H1 (cell line): ENCODE results near the gene CFAP141. TPM values are rescaled to one million over a fixed set of nuclear protein-coding genes. Genes with fewer than 3 reads are reported as not detected.

Experiments
- CTCF ChIA-PET: fragments of 300-600 bp; sonication (Branson Sonifier 250); formaldehyde crosslinking; loops from one replicate; lab custom pipeline; 2021; ENCODE audit not compliant: partially characterized antibody; lab: Charles Lee
- POLR2A ChIA-PET: fragments of 300-600 bp; sonication (Branson Sonifier 250); formaldehyde crosslinking; loops from one replicate; lab custom pipeline; 2021; ENCODE audit warnings: inconsistent platforms; ENCODE audit not compliant: partially characterized antibody; lab: Charles Lee
- DNase-seq, 2 experiments: peaks; one replicate each; pipeline versions ENCODE4 v3.0.0 to v3.0.0-alpha.2; 2010 to 2022; ENCODE audit warnings: low spot score in 2 of 2, low read depth in 1 of 2, mixed read lengths in 1 of 2
- FAIRE-seq: peaks from 2 replicates; lab custom pipeline; 2011; peaks lifted over from hg19 to GRCh38; lab: Jason Lieb, UNC
- H2AFZ ChIP-seq: 2 replicates; pipeline ENCODE4 v1.8.1; 2012; ENCODE audit warnings: low read length, inconsistent platforms
- H2AK5ac ChIP-seq: 2 replicates; pipeline ENCODE4 v1.6.1; 2013; ENCODE audit warnings: low read depth, low read length
- H2BK120ac ChIP-seq: replicated peaks from 2 replicates; pipeline ENCODE3; 2013; ENCODE audit warnings: low read depth, low read length, inconsistent platforms
- H2BK12ac ChIP-seq: 2 replicates; pipeline ENCODE4 v1.6.1; 2013; ENCODE audit warnings: low read depth, low read length
- H2BK15ac ChIP-seq: 2 replicates; pipeline ENCODE4 v1.6.1; 2013; ENCODE audit warnings: low read length
- H2BK20ac ChIP-seq: 2 replicates; pipeline ENCODE4 v1.6.1; 2013; ENCODE audit warnings: low read length
- H2BK5ac ChIP-seq: 2 replicates; pipeline ENCODE4 v1.6.1; 2013; ENCODE audit warnings: low read depth, low read length
- H3K14ac ChIP-seq: 2 replicates; pipeline ENCODE4 v1.6.1; 2013; ENCODE audit warnings: inconsistent platforms; ENCODE audit not compliant: insufficient read length
- H3K18ac ChIP-seq: 2 replicates; pipeline ENCODE4 v1.6.1; 2013; ENCODE audit warnings: low read length; ENCODE audit errors: extremely low read depth
- H3K23ac ChIP-seq: 2 replicates; pipeline ENCODE4 v1.6.1; 2013; ENCODE audit warnings: inconsistent platforms; ENCODE audit not compliant: insufficient read length
- H3K23me2 ChIP-seq: 2 replicates; pipeline ENCODE4 v1.6.1; 2013; ENCODE audit warnings: low read depth, low read length
- H3K27ac ChIP-seq: 2 replicates; pipeline ENCODE4 v1.6.1; 2011; ENCODE audit warnings: low read depth, low read length, inconsistent platforms
- H3K27me3 ChIP-seq, 4 experiments: replicated peaks in 1 of 4; 1 replicate in 1 of 4; 2 replicates in 3 of 4; pipeline versions ENCODE4 v1.6.1 to v1.8.1; 2011 to 2013; ENCODE audit warnings: low read length in 3 of 4, mild to moderate bottlenecking in 3 of 4, inconsistent platforms in 2 of 4, mixed read lengths in 2 of 4, moderate library complexity in 1 of 4; ENCODE audit not compliant: control insufficient read depth in 3 of 4, insufficient read depth in 3 of 4; ENCODE audit errors: extremely low read depth in 1 of 4
- H3K36me3 ChIP-seq, 4 experiments: 2 replicates each; pipeline versions ENCODE4 v1.6.1 to v1.8.1; 2011 to 2013; ENCODE audit warnings: mild to moderate bottlenecking in 4 of 4, low read length in 3 of 4, moderate library complexity in 2 of 4, control low read depth in 1 of 4, inconsistent platforms in 1 of 4; ENCODE audit not compliant: insufficient read depth in 4 of 4, control insufficient read depth in 2 of 4
- H3K4ac ChIP-seq: replicated peaks from 2 replicates; pipeline ENCODE3; 2013; ENCODE audit warnings: low read length, low read depth, mixed read lengths, inconsistent platforms; ENCODE audit not compliant: insufficient read length
- H3K4me1 ChIP-seq, 4 experiments: replicated peaks in 1 of 4; 1 replicate in 1 of 4; 2 replicates in 3 of 4; pipeline versions ENCODE4 v1.6.1 to v1.8.1; 2011 to 2013; ENCODE audit warnings: low read length in 3 of 4, inconsistent platforms in 2 of 4, mixed read lengths in 1 of 4; ENCODE audit not compliant: insufficient read depth in 4 of 4, control insufficient read depth in 3 of 4
- H3K4me2 ChIP-seq, 2 experiments: 2 replicates each; pipeline versions ENCODE4 v1.6.1 to v1.8.1; 2011 to 2013; ENCODE audit warnings: low read depth in 2 of 2, low read length in 2 of 2, control low read depth in 1 of 2, inconsistent platforms in 1 of 2, mild to moderate bottlenecking in 1 of 2; ENCODE audit not compliant: insufficient read depth in 1 of 2
- H3K4me3 ChIP-seq, 4 experiments: fragments of 200-600, 300-600 bp in 1 of 4; sonication (generic), shearing (Covaris generic), sonication (Bioruptor Twin) in 1 of 4; 2 replicates each; pipeline versions ENCODE4 v1.5.1 to v1.8.1; 2011 to 2016; ENCODE audit warnings: low read length in 4 of 4, low read depth in 3 of 4, control low read depth in 2 of 4, inconsistent platforms in 2 of 4, mild to moderate bottlenecking in 2 of 4, mixed read lengths in 1 of 4, moderate library complexity in 1 of 4; ENCODE audit not compliant: insufficient read depth in 2 of 4; ENCODE audit errors: extremely low read depth in 1 of 4
- H3K56ac ChIP-seq: replicated peaks from 2 replicates; pipeline ENCODE3; 2013; ENCODE audit warnings: low read depth, mild to moderate bottlenecking, mixed read lengths, low read length, inconsistent platforms; ENCODE audit not compliant: insufficient read length
- H3K79me1 ChIP-seq: 2 replicates; pipeline ENCODE4 v1.6.1; 2013; ENCODE audit warnings: low read depth, low read length, control low read depth
- H3K79me2 ChIP-seq, 2 experiments: 2 replicates each; pipeline versions ENCODE4 v1.6.1 to v1.8.1; 2012 to 2013; ENCODE audit warnings: low read length in 2 of 2, mild to moderate bottlenecking in 2 of 2, inconsistent platforms in 1 of 2; ENCODE audit not compliant: insufficient read depth in 2 of 2, control insufficient read depth in 1 of 2
- H3K9ac ChIP-seq, 4 experiments: replicated peaks in 1 of 4; 1 replicate in 1 of 4; 2 replicates in 3 of 4; pipeline versions ENCODE4 v1.6.1 to v1.8.1; 2011 to 2013; ENCODE audit warnings: low read depth in 3 of 4, low read length in 3 of 4, control low read depth in 2 of 4, mild to moderate bottlenecking in 2 of 4, moderate library complexity in 2 of 4, inconsistent platforms in 1 of 4; ENCODE audit errors: extremely low read depth in 1 of 4
- H3K9me3 ChIP-seq, 2 experiments: 2 replicates each; pipeline versions ENCODE4 v1.6.1 to v1.8.1; 2012 to 2013; ENCODE audit warnings: mild to moderate bottlenecking in 2 of 2, moderate library complexity in 2 of 2, control low read depth in 1 of 2, inconsistent platforms in 1 of 2, low read depth in 1 of 2, low read length in 1 of 2, mixed read lengths in 1 of 2; ENCODE audit not compliant: insufficient read depth in 2 of 2
- H4K20me1 ChIP-seq, 2 experiments: replicated peaks in 1 of 2; 2 replicates each; pipeline versions ENCODE3 to v1.8.1; 2011 to 2013; ENCODE audit warnings: inconsistent platforms in 2 of 2, low read length in 2 of 2, mild to moderate bottlenecking in 1 of 2; ENCODE audit not compliant: insufficient read depth in 2 of 2, control insufficient read depth in 1 of 2
- H4K5ac ChIP-seq: 2 replicates; pipeline ENCODE4 v1.6.1; 2013; ENCODE audit warnings: low read length, low read depth, mixed read lengths, inconsistent platforms; ENCODE audit not compliant: insufficient read length
- H4K8ac ChIP-seq: 2 replicates; pipeline ENCODE4 v1.8.0; 2013; ENCODE audit warnings: mild to moderate bottlenecking, moderate library complexity, low read length, inconsistent platforms; ENCODE audit not compliant: insufficient read depth; ENCODE audit errors: extremely low read depth
- H4K91ac ChIP-seq: replicated peaks from 2 replicates; pipeline ENCODE3; 2013; ENCODE audit warnings: low read length, mixed read lengths, inconsistent platforms; ENCODE audit not compliant: insufficient read length
- CREB1 ChIP-seq: IDR thresholded peaks from 2 replicates; pipeline ENCODE4 v1.6.1; 2012; ENCODE audit warnings: inconsistent platforms
- KDM1A ChIP-seq: fragments of 200-600, 300-600 bp; sonication (generic); IDR thresholded peaks from 2 replicates; pipeline ENCODE4 v1.7.1; 2016; ENCODE audit warnings: mild to moderate bottlenecking, low read length, borderline replicate concordance
- RAD21 ChIP-seq, 2 experiments: IDR thresholded peaks in 1 of 2; conservative IDR thresholded peaks in 1 of 2; 2 replicates each; pipeline ENCODE4 v1.6.1; 2011; ENCODE audit warnings: low read depth in 2 of 2, low read length in 2 of 2, improper control_type of control experiment in 1 of 2, inconsistent platforms in 1 of 2, mild to moderate bottlenecking in 1 of 2, moderate library complexity in 1 of 2
- SIN3A ChIP-seq, 2 experiments: IDR thresholded peaks in 1 of 2; conservative IDR thresholded peaks in 1 of 2; 2 replicates each; pipeline ENCODE4 v1.6.1; 2011 to 2012; ENCODE audit warnings: low read length in 2 of 2, improper control_type of control experiment in 1 of 2, low read depth in 1 of 2, mild to moderate bottlenecking in 1 of 2
- WGBS, 2 experiments: shearing (Covaris generic) in 1 of 2; methylation state at CpG; one replicate each; pipeline versions ENCODE4 v1.1.6 to v1.1.7; 2013 to 2015; ENCODE audit warnings: low lambda C conversion rate in 2 of 2, mixed read lengths in 2 of 2, inconsistent platforms in 1 of 2, low coverage in 1 of 2, missing lambda C conversion rate in 1 of 2; ENCODE audit not compliant: insufficient replicate concordance in 2 of 2, insufficient coverage in 1 of 2, insufficient read length in 1 of 2; ENCODE audit errors: extremely low coverage in 1 of 2, missing lambda C conversion rate in 1 of 2; 5-methylcytosine and 5-hydroxymethylcytosine counted together
- polyA plus RNA-seq, 7 experiments: library from polyadenylated mRNA; depleted of rRNA in 3 of 7; stranded (reverse) in 5 of 7; unstranded in 2 of 7; fragments of >200 nt in 5 of 7; fragments of 200-250 nt in 2 of 7; gene quantifications; 1 replicate in 5 of 7; 2 replicates in 1 of 7; 4 replicates in 1 of 7; pipeline versions ENCODE4 v1.2.1 to v1.2.3, GENCODE V29; 2011 to 2013; ENCODE audit warnings: missing spikeins in 2 of 7, mixed read lengths in 2 of 7
- total RNA-seq: library from RNA; stranded (reverse); fragmentation: NEBNext Ultra II Directional; extraction: Animal tissue kit (Norgen Biotek cat#: 25700); gene quantifications from 2 replicates; pipeline ENCODE4 v1.2.1, GENCODE V29; 2021
- TF ChIP-seq, protein P1 (sequence below), 3 experiments: IDR thresholded peaks; 1 replicate in 2 of 3; 2 replicates in 1 of 3; pipeline versions ENCODE4 v1.5.1 to v1.6.1; 2011; ENCODE audit warnings: low read length in 3 of 3, mild to moderate bottlenecking in 3 of 3, inconsistent platforms in 2 of 3, low read depth in 1 of 3, moderate library complexity in 1 of 3; ENCODE audit not compliant: insufficient read depth in 1 of 3; ENCODE audit errors: control extremely low read depth in 1 of 3
- TF ChIP-seq, protein P2 (sequence below): IDR thresholded peaks from 2 replicates; pipeline ENCODE4 v1.6.1; 2012; ENCODE audit warnings: low read length, inconsistent platforms
- TF ChIP-seq, protein P3 (sequence below): IDR thresholded peaks from 2 replicates; pipeline ENCODE4 v1.6.1; 2012; ENCODE audit warnings: inconsistent platforms

CFAP141 gene
- total and polyA plus RNA-seq, 2 of the 8 experiments (the other 6 are each of a cell fraction or from before 2014, with no cell fraction given), result not detected

GRCh38 chr1:154186177-154186576, 20.0 kb downstream of the CFAP141 start:
- 73% methylated on average over 1 of the region's 1 CpG; no CpG with 5 or more reads in 1 of the 2 experiments for WGBS, 2 experiments
- H3K23me2 ChIP-seq, result peaks cover 7% of the 10 kb centered on the region; the same call in 1 of the 2 replicates
- peak overlapping the region; percentile 61 for H3K4ac ChIP-seq
- peak overlapping the region; percentile 52 for H2BK120ac ChIP-seq
- peak overlapping the region; percentile 75; the same call in 1 of the 2 replicates for H3K27ac ChIP-seq
- CTCF ChIA-PET, result interaction anchor here (1.0 to 1.4 kb wide), 3 partner anchors 9 to 140 kb away, joined by 3 to 4 read pairs (median 3); no protein-coding TSS in a partner anchor
- H3K9me3 ChIP-seq, result no peaks in the 10 kb centered on the region
- H3K4me2 ChIP-seq, result peak overlapping the region; percentile 44 to 62
- H3K4me3 ChIP-seq, result peak overlapping the region in 1 of 4 experiments; percentile 49; a peak in 2 of 8 replicates
- H4K91ac ChIP-seq, result peak overlapping the region; percentile 63
- peaks cover 4% of the 10 kb centered on the region; the same call in 1 of the 2 replicates for H3K79me1 ChIP-seq
- FAIRE-seq (no peak), DNase-seq (peak; percentile 54 to 73)
- POLR2A ChIA-PET, result interaction anchor here (1.1 to 11.3 kb wide), 4 partner anchors 13 to 86 kb away, joined by 3 to 107 read pairs (median 7); partner anchors contain the start of genes HAX1 and UBAP2L
- H3K79me2 ChIP-seq, result peaks cover 14 to 18% of the 10 kb centered on the region in 2 experiments
- no peak overlapping the region for H2AK5ac ChIP-seq
- no peaks in the 10 kb centered on the region for H3K27me3 ChIP-seq
- TF ChIP-seq, protein P1, sequence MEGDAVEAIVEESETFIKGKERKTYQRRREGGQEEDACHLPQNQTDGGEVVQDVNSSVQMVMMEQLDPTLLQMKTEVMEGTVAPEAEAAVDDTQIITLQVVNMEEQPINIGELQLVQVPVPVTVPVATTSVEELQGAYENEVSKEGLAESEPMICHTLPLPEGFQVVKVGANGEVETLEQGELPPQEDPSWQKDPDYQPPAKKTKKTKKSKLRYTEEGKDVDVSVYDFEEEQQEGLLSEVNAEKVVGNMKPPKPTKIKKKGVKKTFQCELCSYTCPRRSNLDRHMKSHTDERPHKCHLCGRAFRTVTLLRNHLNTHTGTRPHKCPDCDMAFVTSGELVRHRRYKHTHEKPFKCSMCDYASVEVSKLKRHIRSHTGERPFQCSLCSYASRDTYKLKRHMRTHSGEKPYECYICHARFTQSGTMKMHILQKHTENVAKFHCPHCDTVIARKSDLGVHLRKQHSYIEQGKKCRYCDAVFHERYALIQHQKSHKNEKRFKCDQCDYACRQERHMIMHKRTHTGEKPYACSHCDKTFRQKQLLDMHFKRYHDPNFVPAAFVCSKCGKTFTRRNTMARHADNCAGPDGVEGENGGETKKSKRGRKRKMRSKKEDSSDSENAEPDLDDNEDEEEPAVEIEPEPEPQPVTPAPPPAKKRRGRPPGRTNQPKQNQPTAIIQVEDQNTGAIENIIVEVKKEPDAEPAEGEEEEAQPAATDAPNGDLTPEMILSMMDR (IDR thresholded peaks at IDR 0.05; ENCODE audit: control extremely low read depth in 1 of 3, insufficient read depth in 1 of 3, low read depth in 1 of 3, low read length in 3 of 3), result peak; percentile 62 to 79 (median 70)
- peak; percentile 84 for TF ChIP-seq RAD21 (IDR thresholded peaks at IDR 0.05 in 1 of 2, conservative IDR thresholded peaks at IDR 0.05 in 1 of 2; ENCODE audit: low read depth in 2 of 2, low read length in 2 of 2)
- 0 out of 2 replicates have a peak, but pooled peaks have one; percentile 39 for TF ChIP-seq CREB1
- 0 out of 4 replicates have a peak, but pooled peaks of 1 of the 2 experiments have one; percentile 24 for TF ChIP-seq SIN3A (conservative IDR thresholded peaks at IDR 0.05 in 1 of 2, IDR thresholded peaks at IDR 0.05 in 1 of 2; ENCODE audit: low read depth in 1 of 2, low read length in 2 of 2)
- TF ChIP-seq KDM1A, result no peak
- TF ChIP-seq, protein P2, sequence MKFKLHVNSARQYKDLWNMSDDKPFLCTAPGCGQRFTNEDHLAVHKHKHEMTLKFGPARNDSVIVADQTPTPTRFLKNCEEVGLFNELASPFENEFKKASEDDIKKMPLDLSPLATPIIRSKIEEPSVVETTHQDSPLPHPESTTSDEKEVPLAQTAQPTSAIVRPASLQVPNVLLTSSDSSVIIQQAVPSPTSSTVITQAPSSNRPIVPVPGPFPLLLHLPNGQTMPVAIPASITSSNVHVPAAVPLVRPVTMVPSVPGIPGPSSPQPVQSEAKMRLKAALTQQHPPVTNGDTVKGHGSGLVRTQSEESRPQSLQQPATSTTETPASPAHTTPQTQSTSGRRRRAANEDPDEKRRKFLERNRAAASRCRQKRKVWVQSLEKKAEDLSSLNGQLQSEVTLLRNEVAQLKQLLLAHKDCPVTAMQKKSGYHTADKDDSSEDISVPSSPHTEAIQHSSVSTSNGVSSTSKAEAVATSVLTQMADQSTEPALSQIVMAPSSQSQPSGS, result no peak
- TF ChIP-seq, protein P3, sequence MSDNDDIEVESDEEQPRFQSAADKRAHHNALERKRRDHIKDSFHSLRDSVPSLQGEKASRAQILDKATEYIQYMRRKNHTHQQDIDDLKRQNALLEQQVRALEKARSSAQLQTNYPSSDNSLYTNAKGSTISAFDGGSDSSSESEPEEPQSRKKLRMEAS, result no peak
- H4K20me1 ChIP-seq, result peaks cover 2 to 7% of the 10 kb centered on the region in 2 experiments
- H3K18ac ChIP-seq, result no peak overlapping the region
- H2BK5ac ChIP-seq, result no peak overlapping the region; the same call in 1 of the 2 replicates
- peaks cover 5 to 18% (median 14%) of the 10 kb centered on the region in 4 experiments; a peak in 5 of 7 replicates for H3K4me1 ChIP-seq
- H3K56ac ChIP-seq, result no peak overlapping the region
- H2AFZ ChIP-seq, result no peak overlapping the region
- H3K23ac ChIP-seq, result no peak overlapping the region
- H2BK15ac ChIP-seq, result no peak overlapping the region
- no peak overlapping the region for H4K8ac ChIP-seq
- peak overlapping the region; percentile 5 for H4K5ac ChIP-seq
- no peak overlapping the region for H3K14ac ChIP-seq
- no peak overlapping the region for H2BK12ac ChIP-seq
- peak overlapping the region in 1 of 4 experiments; percentile 14; a peak in 1 of 7 replicates for H3K9ac ChIP-seq
- no peaks in the 10 kb centered on the region for H3K36me3 ChIP-seq
- H2BK20ac ChIP-seq, result no peak overlapping the region
